Lung (tissue), 16 donors: Measurements from ENCODE around the gene MYL5. TPM values are rescaled to one million over a fixed set of nuclear protein-coding genes. Genes with fewer than 3 reads are reported as not detected.

Source experiments
- ATAC-seq: fragments of 200-7000 bp; cut with Tn5 transposase; one replicate; pipeline ENCODE4 v1.9.1; 2020; ENCODE audit warnings: moderate number of reproducible peaks; ENCODE audit not compliant: insufficient read depth, low FRiP score
- DNase-seq, 3 donors: peaks; one replicate each; pipeline ENCODE4 v3.0.0-alpha.2; 2013 to 2017
- H3K27ac ChIP-seq, 2 donors: one replicate each; pipeline ENCODE4 v1.5.1; 2013; ENCODE audit warnings: mild to moderate bottlenecking in 2 of 2, moderate library complexity in 2 of 2, control low read depth in 1 of 2, inconsistent platforms in 1 of 2, low read depth in 1 of 2, low read length in 1 of 2
- H3K27me3 ChIP-seq, 3 donors: one replicate each; pipeline ENCODE4 v1.5.1; 2013; ENCODE audit warnings: low read length in 2 of 3; ENCODE audit not compliant: control insufficient read depth in 3 of 3, insufficient read depth in 3 of 3
- H3K36me3 ChIP-seq, 4 donors: one replicate each; pipeline ENCODE4 v1.5.1; 2013; ENCODE audit warnings: low read length in 4 of 4, mild to moderate bottlenecking in 1 of 4, moderate library complexity in 1 of 4; ENCODE audit not compliant: control insufficient read depth in 4 of 4, insufficient read depth in 4 of 4
- H3K4me1 ChIP-seq, 5 donors: one replicate each; pipeline ENCODE4 v1.5.1; 2013; ENCODE audit warnings: low read length in 5 of 5, mild to moderate bottlenecking in 2 of 5, moderate library complexity in 1 of 5; ENCODE audit not compliant: control insufficient read depth in 5 of 5, insufficient read depth in 5 of 5
- H3K4me3 ChIP-seq: one replicate; pipeline ENCODE4 v1.5.1; 2013; ENCODE audit warnings: mild to moderate bottlenecking, control low read depth, moderate library complexity
- H3K9ac ChIP-seq, 2 donors: one replicate each; pipeline ENCODE4 v1.5.1; 2013; ENCODE audit warnings: low read length in 2 of 2, control low read depth in 1 of 2; ENCODE audit not compliant: insufficient read depth in 1 of 2
- H3K9me3 ChIP-seq, 4 donors: one replicate each; pipeline ENCODE4 v1.5.1; 2013; ENCODE audit warnings: low read length in 3 of 4, mild to moderate bottlenecking in 1 of 4, moderate library complexity in 1 of 4; ENCODE audit not compliant: control insufficient read depth in 4 of 4, insufficient read depth in 3 of 4
- WGBS, 2 donors: extraction: QIAGEN DNeasy Blood & Tissue Kit; methylation state at CpG; one replicate each; pipeline ENCODE4 v1.1.7; 2013; 5-methylcytosine and 5-hydroxymethylcytosine counted together
- long read RNA-seq, 5 donors: transcript quantifications; one replicate each; lab custom pipeline, GENCODE V29; 2026
- polyA plus RNA-seq, 2 donors: library from polyadenylated mRNA; stranded (reverse); fragments of 200-250 nt; gene quantifications; one replicate each; pipeline ENCODE4 v1.2.1, GENCODE V29; 2013
- total RNA-seq, 2 donors: library from RNA; depleted of rRNA in 1 of 2; stranded (reverse); fragments of >200 nt in 1 of 2; gene quantifications; one replicate each; pipeline ENCODE4 v1.2.1, GENCODE V29; 2014 to 2021
- TF ChIP-seq, protein P1 (sequence below): IDR thresholded peaks from 2 replicates; pipeline ENCODE4 v1.5.1; 2012; ENCODE audit warnings: mild to moderate bottlenecking; ENCODE audit errors: control extremely low read depth, extremely low read depth
- donor health status: control.
- donor health status: control.
- donor health status: Bipolar disorder and iron deficiency.
- donor health status: healthy.
- donor health status: DM: yes; HTN: yes; CAD: no.

Gene MYL5, protein sequence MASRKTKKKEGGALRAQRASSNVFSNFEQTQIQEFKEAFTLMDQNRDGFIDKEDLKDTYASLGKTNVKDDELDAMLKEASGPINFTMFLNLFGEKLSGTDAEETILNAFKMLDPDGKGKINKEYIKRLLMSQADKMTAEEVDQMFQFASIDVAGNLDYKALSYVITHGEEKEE
- 10 to 100 TPM in 1 of 2 donors, 1 to 10 TPM in 1; 5.6 to 20.0 TPM for total RNA-seq
- polyA plus RNA-seq = 10 to 100 TPM in 1 of 2 donors, 1 to 10 TPM in 1; 5.8 to 15.2 TPM
- long read RNA-seq, donor 1, partial matches to known transcripts = 0 of 2 reads
- long read RNA-seq, donor 1, other reads (novel, unspliced or antisense) = 0 of 2 reads
- long read RNA-seq, donor 2, partial matches to known transcripts = 337 of 348 reads
- long read RNA-seq, donor 2, other reads (novel, unspliced or antisense) = 9 of 348 reads
- long read RNA-seq, donor 3 = 0 reads
- long read RNA-seq, donor 4 = 0 reads
- long read RNA-seq, donor 5, partial matches to known transcripts = 0 of 2 reads
- long read RNA-seq, donor 5, other reads (novel, unspliced or antisense) = 0 of 2 reads

DNA sequence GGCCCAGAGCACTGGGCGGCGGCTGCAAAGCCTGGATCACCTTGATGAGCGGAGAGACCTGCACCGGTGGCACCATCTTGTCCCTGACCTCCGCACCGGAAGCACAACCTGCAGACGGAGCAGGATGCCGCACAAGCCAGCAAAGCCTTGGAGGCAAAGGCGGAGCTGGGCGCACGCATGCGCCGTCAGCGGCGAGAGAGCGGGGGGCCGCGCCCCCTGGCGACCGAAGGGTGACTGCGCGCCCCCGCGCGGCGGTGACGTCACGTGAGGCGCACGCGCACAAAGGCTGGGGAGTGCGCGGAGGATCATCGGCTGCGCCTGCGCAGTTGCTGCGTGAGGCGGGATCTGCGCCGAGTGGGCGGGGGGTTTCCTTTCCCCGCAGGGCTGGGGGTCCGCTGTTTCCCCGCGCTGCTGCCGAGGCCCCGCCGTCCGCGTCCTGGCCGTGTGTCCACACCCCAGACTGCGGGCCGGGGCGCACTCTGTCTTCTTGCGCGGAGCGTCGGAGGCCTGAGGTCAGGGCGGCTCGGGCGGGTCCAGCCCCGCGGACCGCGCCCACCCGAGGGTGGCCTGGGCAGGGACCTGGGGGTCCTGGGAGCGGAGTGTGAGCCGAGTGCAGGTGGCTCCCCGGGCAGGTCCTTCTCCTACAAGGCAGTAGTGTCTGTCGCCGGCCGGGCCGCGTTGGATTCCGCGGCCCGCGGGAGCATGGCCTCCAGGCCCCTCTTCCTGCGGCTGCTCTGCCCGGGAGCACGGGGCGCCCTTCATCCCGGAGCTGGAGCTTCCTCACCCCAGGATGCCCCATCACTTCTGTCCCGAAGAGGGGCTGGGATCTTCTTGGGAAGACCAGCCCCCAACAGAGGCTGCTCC lies at the start of gene MYL5, which contains the start of gene ATP5ME:
Gene MYL5 (plus strand): TSS at position 371 of the 864 bp plus-strand sequence. CDS start 3,485 bp downstream, outside the sequence.
Gene ATP5ME (minus strand): TSS at position 105 of the 864 bp plus-strand sequence. CDS start 29 bp downstream, at position 76.
- Histone ChIP-seq H3K27ac (peak within 1 kb of the TSS; percentile 96), H3K4me1 (peaks cover 4 to 15% (median 8%) of the 10 kb centered on the region in 5 donors), H3K36me3 (peaks cover 6 to 13% (median 12%) of the 10 kb centered on the region in 4 donors), H3K27me3 (no peaks in the 10 kb centered on the region), H3K4me3 (peak within 1 kb of the TSS; percentile 92), H3K9me3 (no peaks in the 10 kb centered on the region), H3K9ac (peak within 1 kb of the TSS; percentile 82 to 94)
- TF ChIP-seq, protein P1, sequence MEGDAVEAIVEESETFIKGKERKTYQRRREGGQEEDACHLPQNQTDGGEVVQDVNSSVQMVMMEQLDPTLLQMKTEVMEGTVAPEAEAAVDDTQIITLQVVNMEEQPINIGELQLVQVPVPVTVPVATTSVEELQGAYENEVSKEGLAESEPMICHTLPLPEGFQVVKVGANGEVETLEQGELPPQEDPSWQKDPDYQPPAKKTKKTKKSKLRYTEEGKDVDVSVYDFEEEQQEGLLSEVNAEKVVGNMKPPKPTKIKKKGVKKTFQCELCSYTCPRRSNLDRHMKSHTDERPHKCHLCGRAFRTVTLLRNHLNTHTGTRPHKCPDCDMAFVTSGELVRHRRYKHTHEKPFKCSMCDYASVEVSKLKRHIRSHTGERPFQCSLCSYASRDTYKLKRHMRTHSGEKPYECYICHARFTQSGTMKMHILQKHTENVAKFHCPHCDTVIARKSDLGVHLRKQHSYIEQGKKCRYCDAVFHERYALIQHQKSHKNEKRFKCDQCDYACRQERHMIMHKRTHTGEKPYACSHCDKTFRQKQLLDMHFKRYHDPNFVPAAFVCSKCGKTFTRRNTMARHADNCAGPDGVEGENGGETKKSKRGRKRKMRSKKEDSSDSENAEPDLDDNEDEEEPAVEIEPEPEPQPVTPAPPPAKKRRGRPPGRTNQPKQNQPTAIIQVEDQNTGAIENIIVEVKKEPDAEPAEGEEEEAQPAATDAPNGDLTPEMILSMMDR = peak; percentile 67
- ATAC-seq = peak; percentile 91
- peak; percentile 97 to 98 (median 97) for DNase-seq
- 0% methylated on average over 77 to 84 of the region's 84 CpGs for WGBS, 2 donors

DNA sequence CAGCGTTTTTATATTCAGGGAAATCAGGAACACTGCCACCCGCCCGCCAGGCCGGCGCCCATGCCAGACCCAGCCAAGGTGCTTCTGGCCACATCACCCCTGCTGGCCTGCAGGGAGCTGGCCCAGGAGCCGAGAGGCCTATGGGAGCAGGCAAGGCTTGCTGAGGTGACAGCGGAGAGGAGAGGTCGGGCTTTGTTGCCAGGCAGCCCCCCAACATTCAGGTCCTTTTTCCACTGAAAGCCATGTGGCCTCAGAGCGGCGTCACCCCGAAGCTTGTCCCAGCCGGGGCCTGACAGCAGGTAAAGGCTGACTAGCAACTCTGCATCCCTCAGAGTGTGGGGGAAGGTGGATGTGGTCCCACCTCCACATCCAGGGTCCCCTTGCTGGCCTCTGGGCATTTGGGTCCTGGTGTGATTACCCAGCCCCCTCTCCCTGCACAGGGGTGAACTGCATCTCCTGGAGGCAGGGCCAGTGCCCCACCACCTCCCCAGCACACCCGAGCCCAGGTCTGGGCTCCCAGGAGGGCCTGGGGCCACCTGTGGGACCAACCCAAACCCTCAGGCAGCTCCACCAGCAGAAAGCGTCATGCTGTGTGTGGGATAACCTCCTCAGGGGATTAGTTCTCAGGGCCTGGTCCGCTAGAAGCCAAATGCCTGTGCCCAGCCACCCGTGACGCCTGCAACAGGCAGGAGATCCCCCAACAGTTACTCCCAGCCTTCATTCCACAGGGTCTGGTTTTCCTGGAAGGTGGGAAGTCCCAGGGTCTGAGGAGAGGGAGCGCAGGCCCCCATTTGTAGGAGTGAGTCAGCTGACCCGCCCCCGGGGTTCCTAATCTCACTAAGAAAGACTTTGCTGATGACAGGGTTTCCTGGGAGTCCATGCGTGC lies 49.4 kb upstream of the MYL5 start, which contains the start of gene PDE6B:
Gene PDE6B (plus strand): TSS at position 869 of the 886 bp plus-strand sequence. CDS start 54 bp downstream, outside the sequence.
- ATAC-seq = no peak
- WGBS, 2 donors = 84 to 87% methylated on average over 19 to 21 of the region's 21 CpGs

More for the DNA sequence above, 49.4 kb upstream of the MYL5 start, which contains the start of gene PDE6B:
- Histone ChIP-seq H3K4me1 (no peaks in the 10 kb centered on the region), H3K36me3 (no peaks in the 10 kb centered on the region), H3K27me3 (peaks cover 0 to 3% (median 0%) of the 10 kb centered on the region in 3 donors), H3K9me3 (no peaks in the 10 kb centered on the region), H3K9ac (no peak within 1 kb of the TSS), H3K27ac (no peak within 1 kb of the TSS), H3K4me3 (no peak within 1 kb of the TSS)
- no peak for DNase-seq
- TF ChIP-seq, protein P1 = no peak
